Osteocyte (in vitro differentiated cells): Measurements from ENCODE around the gene DSTYK. TPM values are rescaled to one million over a fixed set of nuclear protein-coding genes. Genes with fewer than 3 reads are reported as not detected.
A peak's percentile ranks its signal among the peaks of the same experiment; 100 is the strongest.

Experiments used
- DNase-seq: peaks from one replicate; pipeline ENCODE4 v3.0.0; 2021; ENCODE audit warnings: mixed read lengths; ENCODE audit not compliant: unreplicated experiment; ENCODE audit errors: extremely low spot score
- H3K27ac Mint-ChIP-seq: one replicate; pipeline ENCODE4 v1.8.0; 2021; ENCODE audit warnings: mild to moderate bottlenecking, mixed read lengths; ENCODE audit not compliant: unreplicated experiment
- H3K27me3 Mint-ChIP-seq: one replicate; pipeline ENCODE4 v1.8.0; 2021; ENCODE audit warnings: mixed read lengths; ENCODE audit not compliant: unreplicated experiment
- H3K36me3 Mint-ChIP-seq: one replicate; pipeline ENCODE4 v1.8.0; 2021; ENCODE audit warnings: mixed read lengths; ENCODE audit not compliant: unreplicated experiment
- H3K4me1 Mint-ChIP-seq: one replicate; pipeline ENCODE4 v1.8.0; 2021; ENCODE audit warnings: mixed read lengths; ENCODE audit not compliant: unreplicated experiment
- H3K4me3 Mint-ChIP-seq: one replicate; pipeline ENCODE4 v1.8.0; 2021; ENCODE audit warnings: mild to moderate bottlenecking, moderate library complexity, mixed read lengths; ENCODE audit not compliant: unreplicated experiment
- H3K9me3 Mint-ChIP-seq: one replicate; pipeline ENCODE4 v1.8.0; 2021; ENCODE audit warnings: mixed read lengths; ENCODE audit not compliant: unreplicated experiment
- long read RNA-seq: library from polyadenylated mRNA; unstranded; transcript quantifications from one replicate; pipeline ENCODE4 v2.0.0, GENCODE V29; 2021
- total RNA-seq: library from RNA; stranded (reverse); gene quantifications from 2 replicates; pipeline ENCODE4 v1.2.1, GENCODE V29; 2021
- TF ChIP-seq, protein P1 (sequence below): fragments of 200-600 bp; sonication (generic); IDR thresholded peaks from 2 replicates; pipeline ENCODE4 v1.5.0; 2021; ENCODE audit warnings: antibody characterized with exemption, mild to moderate bottlenecking, moderate library complexity

Gene DSTYK, protein sequence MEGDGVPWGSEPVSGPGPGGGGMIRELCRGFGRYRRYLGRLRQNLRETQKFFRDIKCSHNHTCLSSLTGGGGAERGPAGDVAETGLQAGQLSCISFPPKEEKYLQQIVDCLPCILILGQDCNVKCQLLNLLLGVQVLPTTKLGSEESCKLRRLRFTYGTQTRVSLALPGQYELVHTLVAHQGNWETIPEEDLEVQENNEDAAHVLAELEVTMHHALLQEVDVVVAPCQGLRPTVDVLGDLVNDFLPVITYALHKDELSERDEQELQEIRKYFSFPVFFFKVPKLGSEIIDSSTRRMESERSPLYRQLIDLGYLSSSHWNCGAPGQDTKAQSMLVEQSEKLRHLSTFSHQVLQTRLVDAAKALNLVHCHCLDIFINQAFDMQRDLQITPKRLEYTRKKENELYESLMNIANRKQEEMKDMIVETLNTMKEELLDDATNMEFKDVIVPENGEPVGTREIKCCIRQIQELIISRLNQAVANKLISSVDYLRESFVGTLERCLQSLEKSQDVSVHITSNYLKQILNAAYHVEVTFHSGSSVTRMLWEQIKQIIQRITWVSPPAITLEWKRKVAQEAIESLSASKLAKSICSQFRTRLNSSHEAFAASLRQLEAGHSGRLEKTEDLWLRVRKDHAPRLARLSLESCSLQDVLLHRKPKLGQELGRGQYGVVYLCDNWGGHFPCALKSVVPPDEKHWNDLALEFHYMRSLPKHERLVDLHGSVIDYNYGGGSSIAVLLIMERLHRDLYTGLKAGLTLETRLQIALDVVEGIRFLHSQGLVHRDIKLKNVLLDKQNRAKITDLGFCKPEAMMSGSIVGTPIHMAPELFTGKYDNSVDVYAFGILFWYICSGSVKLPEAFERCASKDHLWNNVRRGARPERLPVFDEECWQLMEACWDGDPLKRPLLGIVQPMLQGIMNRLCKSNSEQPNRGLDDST
- 15.3 and 15.6 TPM in 2 replicates for total RNA-seq
- long read RNA-seq, full-length matches to known transcripts: 30 of 65 reads
- long read RNA-seq, partial matches to known transcripts: 9 of 65 reads
- long read RNA-seq, other reads (novel, unspliced or antisense): 26 of 65 reads

DNA sequence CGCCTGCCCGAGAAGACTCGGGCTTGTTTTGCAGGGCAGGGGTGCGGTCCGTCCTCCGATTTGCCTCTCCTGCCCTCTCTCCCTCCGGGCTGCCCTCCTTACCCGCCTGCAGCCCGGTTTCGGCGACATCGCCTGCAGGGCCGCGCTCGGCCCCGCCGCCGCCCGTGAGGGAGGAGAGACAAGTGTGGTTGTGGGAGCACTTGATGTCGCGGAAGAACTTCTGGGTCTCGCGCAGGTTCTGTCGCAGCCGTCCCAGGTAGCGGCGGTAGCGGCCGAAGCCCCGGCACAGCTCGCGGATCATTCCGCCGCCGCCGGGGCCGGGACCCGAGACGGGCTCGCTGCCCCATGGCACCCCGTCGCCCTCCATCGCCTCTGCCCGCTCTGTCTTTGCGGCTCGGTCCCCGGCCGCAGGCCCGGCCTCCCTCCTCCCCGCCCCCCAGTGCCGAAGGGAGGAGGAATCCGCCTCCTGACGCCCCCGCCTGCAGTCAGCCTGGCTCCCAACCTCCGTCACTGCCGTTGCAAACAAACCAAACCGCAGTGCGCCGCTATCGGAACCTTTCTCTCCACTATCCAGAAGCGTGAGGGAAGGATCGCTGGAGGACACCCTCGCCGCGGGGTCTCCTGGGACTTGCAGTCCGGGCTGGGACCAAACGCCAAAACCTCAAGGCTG lies at the start of gene DSTYK:
TSS of gene DSTYK (minus strand) at position 534 of the 670 bp plus-strand sequence. CDS start at position 367, 167 bp downstream.
- Mint-ChIP-seq H3K36me3 (no peaks in the 10 kb centered on the region), H3K4me1 (peaks cover 15% of the 10 kb centered on the region), H3K27me3 (peaks cover 16% of the 10 kb centered on the region), H3K4me3 (peak within 1 kb of the TSS; percentile 95), H3K9me3 (no peaks in the 10 kb centered on the region), H3K27ac (peak within 1 kb of the TSS; percentile 97)
- DNase-seq: peak; percentile 93
- TF ChIP-seq, protein P1, sequence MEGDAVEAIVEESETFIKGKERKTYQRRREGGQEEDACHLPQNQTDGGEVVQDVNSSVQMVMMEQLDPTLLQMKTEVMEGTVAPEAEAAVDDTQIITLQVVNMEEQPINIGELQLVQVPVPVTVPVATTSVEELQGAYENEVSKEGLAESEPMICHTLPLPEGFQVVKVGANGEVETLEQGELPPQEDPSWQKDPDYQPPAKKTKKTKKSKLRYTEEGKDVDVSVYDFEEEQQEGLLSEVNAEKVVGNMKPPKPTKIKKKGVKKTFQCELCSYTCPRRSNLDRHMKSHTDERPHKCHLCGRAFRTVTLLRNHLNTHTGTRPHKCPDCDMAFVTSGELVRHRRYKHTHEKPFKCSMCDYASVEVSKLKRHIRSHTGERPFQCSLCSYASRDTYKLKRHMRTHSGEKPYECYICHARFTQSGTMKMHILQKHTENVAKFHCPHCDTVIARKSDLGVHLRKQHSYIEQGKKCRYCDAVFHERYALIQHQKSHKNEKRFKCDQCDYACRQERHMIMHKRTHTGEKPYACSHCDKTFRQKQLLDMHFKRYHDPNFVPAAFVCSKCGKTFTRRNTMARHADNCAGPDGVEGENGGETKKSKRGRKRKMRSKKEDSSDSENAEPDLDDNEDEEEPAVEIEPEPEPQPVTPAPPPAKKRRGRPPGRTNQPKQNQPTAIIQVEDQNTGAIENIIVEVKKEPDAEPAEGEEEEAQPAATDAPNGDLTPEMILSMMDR: peak; percentile 10

DNA sequence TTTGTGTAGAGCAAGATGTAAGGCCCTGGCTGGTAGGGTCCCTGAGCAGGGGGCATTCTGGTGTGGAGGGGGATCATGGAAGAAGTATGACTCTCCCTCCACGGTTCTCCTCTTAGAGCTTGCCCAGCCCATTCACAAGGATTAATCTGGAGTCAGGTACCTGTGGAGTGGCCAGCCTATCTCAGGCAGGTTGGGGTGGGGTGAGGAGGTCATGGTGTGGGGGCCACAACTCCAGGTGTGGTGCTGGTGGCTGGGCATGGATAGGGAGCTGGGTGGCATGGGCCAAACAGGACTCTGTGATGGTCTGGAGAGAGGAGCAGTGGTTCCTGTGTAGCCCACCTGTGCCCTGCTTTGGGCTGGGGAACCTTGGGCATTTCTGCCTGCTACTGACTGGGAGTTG lies 48.5 kb upstream of the DSTYK start:
- no peak overlapping the region for H3K4me3 Mint-ChIP-seq
- DNase-seq: no peak
- peak overlapping the region; percentile 97 for H3K27ac Mint-ChIP-seq
- H3K36me3 Mint-ChIP-seq: no peaks in the 10 kb centered on the region
- TF ChIP-seq, protein P1: no peak
- H3K27me3 Mint-ChIP-seq: no peaks in the 10 kb centered on the region
- peaks cover 46% of the 10 kb centered on the region for H3K4me1 Mint-ChIP-seq
- H3K9me3 Mint-ChIP-seq: no peaks in the 10 kb centered on the region

DNA sequence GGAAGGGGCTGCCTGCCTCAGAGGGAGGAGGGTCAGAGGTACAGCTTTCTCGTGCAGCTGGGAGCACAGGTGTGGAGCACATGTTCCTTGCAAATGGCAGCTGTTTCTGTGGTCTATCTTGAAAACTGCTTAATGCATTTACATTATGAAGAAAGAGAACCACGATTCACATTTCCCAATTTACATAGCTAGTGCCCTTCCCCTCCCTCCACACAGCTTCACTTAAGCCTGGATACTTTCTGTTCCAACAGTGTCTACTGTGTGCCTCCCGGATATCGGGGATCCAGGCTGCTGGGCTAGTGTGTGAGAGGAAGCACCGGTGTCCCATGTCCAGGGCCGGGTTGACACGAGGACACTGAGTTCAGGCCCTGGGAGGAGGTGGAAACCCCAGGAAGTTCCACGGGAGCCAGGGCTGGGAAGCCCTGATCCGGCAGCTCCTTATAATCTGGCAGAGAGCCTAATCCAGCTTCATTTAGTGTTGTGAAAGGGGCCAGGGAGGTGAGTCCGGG lies 47.9 kb upstream of the DSTYK start:
- Mint-ChIP-seq H3K9me3 (no peaks in the 10 kb centered on the region), H3K4me1 (peaks cover 46% of the 10 kb centered on the region), H3K27me3 (no peaks in the 10 kb centered on the region), H3K27ac (peak overlapping the region; percentile 97), H3K4me3 (no peak overlapping the region), H3K36me3 (no peaks in the 10 kb centered on the region)
- TF ChIP-seq, protein P1: no peak
- no peak for DNase-seq

DNA sequence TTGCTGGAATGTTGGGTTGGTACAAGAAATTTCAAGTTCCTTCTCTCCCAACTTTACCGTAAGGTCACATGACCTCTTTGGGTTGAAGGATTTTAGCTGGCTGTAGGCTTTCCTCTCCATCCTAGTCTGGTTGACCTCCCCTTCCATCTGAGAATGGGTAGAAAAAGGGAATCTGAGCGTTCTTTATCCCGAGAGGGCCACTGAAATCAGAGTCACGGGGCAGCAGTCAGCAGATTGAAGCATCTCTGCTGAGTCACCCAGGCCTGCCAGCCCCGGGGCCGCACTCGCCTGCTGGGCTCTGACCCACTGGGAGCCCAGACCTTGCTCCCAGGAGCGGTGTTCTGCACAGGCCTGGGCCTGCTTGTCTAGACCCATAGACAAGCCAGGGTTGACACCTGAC lies 47.2 kb upstream of the DSTYK start:
- DNase-seq: no peak
- H3K4me3 Mint-ChIP-seq: no peak overlapping the region
- H3K27ac Mint-ChIP-seq: peak overlapping the region; percentile 97
- TF ChIP-seq, protein P1: no peak
- no peaks in the 10 kb centered on the region for H3K27me3 Mint-ChIP-seq
- H3K4me1 Mint-ChIP-seq: peaks cover 46% of the 10 kb centered on the region
- H3K9me3 Mint-ChIP-seq: no peaks in the 10 kb centered on the region
- H3K36me3 Mint-ChIP-seq: no peaks in the 10 kb centered on the region
